ENCODE data around the gene KCNK4.

KCNK4 gene

DNA sequence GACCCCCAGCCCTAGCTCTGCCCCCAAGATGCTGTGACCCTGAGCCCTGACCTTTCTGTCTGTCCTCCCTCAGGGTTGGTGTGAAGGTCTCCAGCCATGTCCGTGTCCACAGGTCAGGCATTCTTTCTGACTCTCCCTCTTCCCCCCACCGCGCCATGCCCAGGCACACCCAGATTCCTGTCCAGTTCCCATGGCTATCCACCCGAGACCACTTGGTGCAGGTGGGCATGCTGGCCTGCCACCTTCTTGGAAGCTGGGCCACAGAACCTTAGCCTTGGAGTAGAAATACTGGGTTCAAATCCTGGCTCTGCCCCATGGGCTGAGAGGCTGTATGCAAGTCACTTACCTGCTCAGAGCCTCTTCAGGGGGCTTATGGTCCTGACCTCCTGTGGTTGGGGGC, 42.1 kb upstream of the KCNK4 start:
- no peak for TF ChIP-seq FOXP2 (optimal IDR thresholded peaks at IDR 0.05; ENCODE audit: borderline replicate concordance, extremely low read depth, extremely low read length, insufficient read depth)

DNA sequence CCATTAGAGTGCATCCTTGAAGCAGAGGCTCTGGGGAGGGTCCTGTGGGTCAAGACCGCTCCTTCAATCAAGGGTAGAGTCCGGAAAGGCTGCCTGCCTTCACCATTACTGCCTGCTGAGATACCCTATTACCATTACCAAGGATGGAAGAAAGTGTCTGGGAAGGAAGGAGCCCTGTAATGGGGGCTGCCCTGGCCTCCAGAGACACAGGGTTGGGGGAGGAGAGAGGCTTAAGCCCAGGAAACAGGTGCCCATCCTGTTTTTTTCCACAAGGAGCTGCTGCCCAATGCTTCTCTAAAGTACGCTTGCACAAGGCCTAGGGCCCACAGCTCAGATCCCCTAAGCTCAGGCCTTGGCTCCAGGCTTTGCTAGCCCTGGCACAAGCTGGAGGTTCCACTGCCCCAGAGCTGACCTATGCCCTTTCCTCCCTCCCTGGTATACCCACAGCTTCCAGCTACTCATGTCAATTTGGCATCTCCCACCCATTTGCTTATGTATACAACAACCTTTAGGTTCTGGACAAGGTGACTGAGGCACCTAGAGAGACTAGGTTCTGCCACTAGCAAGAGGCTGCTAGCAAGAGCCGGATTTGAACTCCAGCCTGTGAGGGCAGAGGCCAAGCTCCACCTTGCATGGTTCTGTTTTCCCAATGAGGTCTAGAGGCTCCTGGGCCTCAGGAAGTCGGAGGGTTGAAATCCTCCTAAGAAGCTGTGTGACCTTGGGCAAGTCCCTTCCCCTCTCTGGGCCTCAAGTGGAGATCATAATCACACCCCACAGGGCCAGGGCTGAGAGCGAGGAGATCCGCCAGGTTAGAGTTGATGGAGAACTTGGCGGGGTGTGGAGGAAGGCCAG, 41.3 kb upstream of the KCNK4 start:
- TF ChIP-seq, protein P1, sequence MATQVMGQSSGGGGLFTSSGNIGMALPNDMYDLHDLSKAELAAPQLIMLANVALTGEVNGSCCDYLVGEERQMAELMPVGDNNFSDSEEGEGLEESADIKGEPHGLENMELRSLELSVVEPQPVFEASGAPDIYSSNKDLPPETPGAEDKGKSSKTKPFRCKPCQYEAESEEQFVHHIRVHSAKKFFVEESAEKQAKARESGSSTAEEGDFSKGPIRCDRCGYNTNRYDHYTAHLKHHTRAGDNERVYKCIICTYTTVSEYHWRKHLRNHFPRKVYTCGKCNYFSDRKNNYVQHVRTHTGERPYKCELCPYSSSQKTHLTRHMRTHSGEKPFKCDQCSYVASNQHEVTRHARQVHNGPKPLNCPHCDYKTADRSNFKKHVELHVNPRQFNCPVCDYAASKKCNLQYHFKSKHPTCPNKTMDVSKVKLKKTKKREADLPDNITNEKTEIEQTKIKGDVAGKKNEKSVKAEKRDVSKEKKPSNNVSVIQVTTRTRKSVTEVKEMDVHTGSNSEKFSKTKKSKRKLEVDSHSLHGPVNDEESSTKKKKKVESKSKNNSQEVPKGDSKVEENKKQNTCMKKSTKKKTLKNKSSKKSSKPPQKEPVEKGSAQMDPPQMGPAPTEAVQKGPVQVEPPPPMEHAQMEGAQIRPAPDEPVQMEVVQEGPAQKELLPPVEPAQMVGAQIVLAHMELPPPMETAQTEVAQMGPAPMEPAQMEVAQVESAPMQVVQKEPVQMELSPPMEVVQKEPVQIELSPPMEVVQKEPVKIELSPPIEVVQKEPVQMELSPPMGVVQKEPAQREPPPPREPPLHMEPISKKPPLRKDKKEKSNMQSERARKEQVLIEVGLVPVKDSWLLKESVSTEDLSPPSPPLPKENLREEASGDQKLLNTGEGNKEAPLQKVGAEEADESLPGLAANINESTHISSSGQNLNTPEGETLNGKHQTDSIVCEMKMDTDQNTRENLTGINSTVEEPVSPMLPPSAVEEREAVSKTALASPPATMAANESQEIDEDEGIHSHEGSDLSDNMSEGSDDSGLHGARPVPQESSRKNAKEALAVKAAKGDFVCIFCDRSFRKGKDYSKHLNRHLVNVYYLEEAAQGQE (IDR thresholded peaks at IDR 0.05; ENCODE audit: insufficient read depth in 1 of 2, low read depth in 2 of 2, low read length in 2 of 2): no peak
- TF ChIP-seq FOXP2 (optimal IDR thresholded peaks at IDR 0.05; ENCODE audit: borderline replicate concordance, extremely low read depth, extremely low read length, insufficient read depth) (no peak), POLR2AphosphoS5 (IDR thresholded peaks at IDR 0.05; ENCODE audit: low read depth, low read length) (no peak), TAF1 (IDR thresholded peaks at IDR 0.05; ENCODE audit: borderline replicate concordance, insufficient read depth, low read length) (no peak), SIN3A (IDR thresholded peaks at IDR 0.05; ENCODE audit: borderline replicate concordance, insufficient read depth, low read length) (no peak)

DNA sequence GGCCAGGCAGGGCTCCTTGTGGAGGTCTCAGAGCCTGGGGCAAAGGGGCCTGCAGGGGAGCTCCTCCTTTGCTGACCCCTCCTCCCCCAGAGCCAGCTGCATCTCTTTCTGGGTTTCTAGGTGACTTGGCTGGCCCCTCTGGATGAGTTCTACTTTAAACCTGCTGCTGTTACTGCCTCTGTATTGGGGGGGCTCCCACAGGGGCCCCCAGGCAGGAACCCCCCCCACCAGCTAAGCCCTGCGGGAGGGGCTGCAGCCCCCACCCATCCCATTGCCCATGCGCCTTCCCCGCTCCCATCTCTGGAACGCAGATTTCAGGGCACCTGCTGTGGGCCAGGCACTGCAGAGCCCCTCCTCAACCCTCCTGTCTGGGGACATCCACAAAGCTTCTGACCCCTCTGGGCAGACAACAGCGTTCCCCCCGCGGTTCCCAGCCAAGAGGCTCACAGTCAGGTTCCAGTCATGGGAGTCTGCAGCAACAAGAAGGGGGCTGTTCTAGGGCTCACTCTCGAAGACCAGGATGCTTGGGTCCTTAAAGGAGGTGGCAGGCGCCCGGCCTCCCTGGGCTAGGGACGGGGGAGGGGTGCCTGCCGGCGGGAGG, 40.6 kb upstream of the KCNK4 start:
- TF ChIP-seq TAF1 (IDR thresholded peaks at IDR 0.05; ENCODE audit: borderline replicate concordance, insufficient read depth, low read length) (no peak), SIN3A (IDR thresholded peaks at IDR 0.05; ENCODE audit: borderline replicate concordance, insufficient read depth, low read length) (no peak), POLR2AphosphoS5 (IDR thresholded peaks at IDR 0.05; ENCODE audit: low read depth, low read length) (no peak), FOXP2 (optimal IDR thresholded peaks at IDR 0.05; ENCODE audit: borderline replicate concordance, extremely low read depth, extremely low read length, insufficient read depth) (no peak)
- TF ChIP-seq, protein P1 (IDR thresholded peaks at IDR 0.05; ENCODE audit: insufficient read depth in 1 of 2, low read depth in 2 of 2, low read length in 2 of 2): no peak

DNA sequence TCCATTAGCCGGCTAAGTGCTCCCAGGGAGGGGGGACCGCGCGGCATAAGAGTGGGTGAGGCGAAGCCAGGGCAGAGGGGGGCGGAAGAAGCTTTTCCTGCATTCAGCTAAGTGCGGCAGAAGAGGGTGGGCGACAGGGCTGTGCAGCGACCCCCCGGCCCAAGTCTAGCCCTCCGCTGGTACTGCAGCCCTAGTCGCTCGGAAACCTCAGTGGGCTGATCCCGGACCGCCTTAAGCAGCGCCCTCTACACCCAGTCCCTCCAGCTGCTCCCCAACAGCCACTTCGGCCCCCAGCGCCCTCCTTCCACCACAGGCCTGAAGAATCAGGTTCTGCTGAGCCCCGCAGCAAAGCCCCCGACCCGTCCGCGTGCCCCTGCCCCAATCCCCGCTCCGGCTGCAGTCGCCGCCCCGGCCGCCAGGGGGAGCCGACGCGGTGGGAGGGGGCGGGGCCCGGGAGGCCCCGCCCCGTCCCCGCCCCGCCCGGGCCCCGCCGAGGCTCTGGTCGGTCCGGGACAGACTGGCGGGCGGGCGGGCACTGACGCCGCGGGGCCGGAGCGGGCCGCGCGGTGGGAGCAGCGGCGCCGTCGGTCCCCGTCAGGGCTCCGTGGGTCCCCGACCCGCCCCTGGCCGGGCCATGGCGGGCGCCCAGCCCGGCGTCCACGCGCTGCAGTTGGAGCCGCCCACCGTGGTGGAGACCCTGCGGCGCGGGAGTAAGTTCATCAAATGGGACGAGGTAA, 39.9 kb upstream of the KCNK4 start, which contains the start of gene PLCB3:
Gene PLCB3, plus strand, starts transcription at position 515 of the 737 bp plus-strand sequence. Its CDS starts 120 bp downstream, at position 635.
- TF ChIP-seq POLR2AphosphoS5 (IDR thresholded peaks at IDR 0.05; ENCODE audit: low read depth, low read length) (peak; percentile 39; the same call in 1 of the 2 replicates), TAF1 (IDR thresholded peaks at IDR 0.05; ENCODE audit: borderline replicate concordance, insufficient read depth, low read length) (peak; percentile 61; the same call in 1 of the 2 replicates), FOXP2 (optimal IDR thresholded peaks at IDR 0.05; ENCODE audit: borderline replicate concordance, extremely low read depth, extremely low read length, insufficient read depth) (no peak), SIN3A (IDR thresholded peaks at IDR 0.05; ENCODE audit: borderline replicate concordance, insufficient read depth, low read length) (peak; percentile 7; the same call in 1 of the 2 replicates)
- TF ChIP-seq, protein P1 (IDR thresholded peaks at IDR 0.05; ENCODE audit: insufficient read depth in 1 of 2, low read depth in 2 of 2, low read length in 2 of 2): peak in 1 of 2 experiments; percentile 58; a peak in 1 of 4 replicates

DNA sequence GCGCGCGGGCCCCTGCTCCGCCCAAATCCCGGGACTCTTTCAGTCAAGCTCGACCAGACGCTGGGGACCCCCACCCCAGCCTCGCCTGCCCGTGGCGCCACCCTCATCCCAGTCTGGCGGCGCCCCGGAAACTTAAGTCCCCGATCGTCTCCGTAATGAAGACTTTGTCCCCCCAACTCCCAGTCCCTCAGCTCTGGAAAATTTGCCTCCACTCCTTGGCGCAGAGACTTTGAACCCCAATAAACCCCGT, 39.4 kb upstream of the KCNK4 start:
- TF ChIP-seq SIN3A (IDR thresholded peaks at IDR 0.05; ENCODE audit: borderline replicate concordance, insufficient read depth, low read length): 0 out of 2 replicates have a peak, but pooled peaks have one; percentile 0
- TF ChIP-seq POLR2AphosphoS5 (IDR thresholded peaks at IDR 0.05; ENCODE audit: low read depth, low read length): no peak
- TF ChIP-seq, protein P1 (IDR thresholded peaks at IDR 0.05; ENCODE audit: insufficient read depth in 1 of 2, low read depth in 2 of 2, low read length in 2 of 2): no peak
- no peak for TF ChIP-seq FOXP2 (optimal IDR thresholded peaks at IDR 0.05; ENCODE audit: borderline replicate concordance, extremely low read depth, extremely low read length, insufficient read depth)

Measured in PFSK-1 (cell line).